Renal cortical epithelial cell (primary cell): ENCODE results near the gene ACAP3. TPM values are rescaled to one million over a fixed set of nuclear protein-coding genes. Genes with fewer than 3 reads are reported as not detected.
"Not testable (repeated sequence)": the region's sequence is repeated elsewhere in the genome, so short reads cannot be mapped to it uniquely, and the experiment has no call there.

ENCODE experiments used
- DNase-seq: peaks from one replicate; pipeline ENCODE4 v3.0.0-alpha.2; 2011; ENCODE audit warnings: low read depth
- total RNA-seq: library from RNA; depleted of rRNA; stranded (reverse); fragments of >200 nt; gene quantifications from 2 replicates; pipeline ENCODE4 v1.2.3, GENCODE V29; 2014

ACAP3 gene
- total RNA-seq, 1 donor from 2014 or later, result 34.6 TPM

DNA sequence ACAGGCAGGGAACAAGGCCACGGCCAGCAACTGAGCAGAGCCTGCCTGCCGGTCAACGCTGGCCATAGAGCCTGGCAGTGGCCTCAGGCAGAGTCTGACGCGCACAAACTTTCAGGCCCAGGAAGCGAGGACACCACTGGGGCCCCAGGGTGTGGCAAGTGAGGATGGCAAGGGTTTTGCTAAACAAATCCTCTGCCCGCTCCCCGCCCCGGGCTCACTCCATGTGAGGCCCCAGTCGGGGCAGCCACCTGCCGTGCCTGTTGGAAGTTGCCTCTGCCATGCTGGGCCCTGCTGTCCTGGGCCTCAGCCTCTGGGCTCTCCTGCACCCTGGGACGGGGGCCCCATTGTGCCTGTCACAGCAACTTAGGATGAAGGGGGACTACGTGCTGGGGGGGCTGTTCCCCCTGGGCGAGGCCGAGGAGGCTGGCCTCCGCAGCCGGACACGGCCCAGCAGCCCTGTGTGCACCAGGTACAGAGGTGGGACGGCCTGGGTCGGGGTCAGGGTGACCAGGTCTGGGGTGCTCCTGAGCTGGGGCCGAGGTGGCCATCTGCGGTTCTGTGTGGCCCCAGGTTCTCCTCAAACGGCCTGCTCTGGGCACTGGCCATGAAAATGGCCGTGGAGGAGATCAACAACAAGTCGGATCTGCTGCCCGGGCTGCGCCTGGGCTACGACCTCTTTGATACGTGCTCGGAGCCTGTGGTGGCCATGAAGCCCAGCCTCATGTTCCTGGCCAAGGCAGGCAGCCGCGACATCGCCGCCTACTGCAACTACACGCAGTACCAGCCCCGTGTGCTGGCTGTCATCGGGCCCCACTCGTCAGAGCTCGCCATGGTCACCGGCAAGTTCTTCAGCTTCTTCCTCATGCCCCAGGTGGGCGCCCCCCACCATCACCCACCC, 23.6 kb upstream of the ACAP3 start, which contains the start of gene TAS1R3:
TSS of gene TAS1R3 (plus strand) at position 213 of the 898 bp plus-strand sequence. CDS start at position 279, 66 bp downstream.
- DNase-seq, result no peak

DNA sequence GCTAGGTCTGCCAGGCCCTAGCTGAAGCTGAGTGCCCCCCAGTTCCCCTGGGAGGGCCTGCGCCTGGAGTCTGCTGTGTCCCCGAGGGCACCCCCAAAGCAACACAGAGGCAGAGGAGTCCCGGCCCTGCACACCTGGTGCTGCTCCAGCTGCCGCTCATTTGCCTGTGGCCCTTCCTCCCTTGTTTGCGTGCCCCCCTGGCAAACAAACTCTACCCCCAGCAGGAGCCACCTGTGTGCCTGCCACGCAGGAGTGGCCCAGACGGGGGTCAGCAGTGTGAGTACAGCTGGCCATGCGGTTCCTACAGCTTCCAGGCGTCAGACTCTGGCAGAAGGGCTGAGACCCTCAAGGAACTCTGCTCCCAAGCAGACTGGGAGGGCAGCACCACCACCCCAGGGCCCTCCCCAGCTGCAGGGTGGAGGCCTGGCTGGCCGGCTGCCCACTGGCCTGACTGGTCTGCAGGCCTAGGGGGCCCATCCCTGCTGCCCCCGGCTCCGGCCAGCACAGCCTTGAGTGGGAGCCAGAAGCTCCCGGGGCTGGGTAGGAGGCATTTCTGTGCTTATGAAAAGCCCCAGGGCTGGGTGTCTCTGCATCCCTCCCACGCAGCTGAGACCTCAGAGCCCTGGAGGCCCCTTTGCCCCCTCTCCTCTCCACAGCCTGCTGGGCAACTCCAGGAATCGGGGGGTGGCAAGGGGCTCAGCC, 22.8 kb upstream of the ACAP3 start:
- DNase-seq, result no peak

DNA sequence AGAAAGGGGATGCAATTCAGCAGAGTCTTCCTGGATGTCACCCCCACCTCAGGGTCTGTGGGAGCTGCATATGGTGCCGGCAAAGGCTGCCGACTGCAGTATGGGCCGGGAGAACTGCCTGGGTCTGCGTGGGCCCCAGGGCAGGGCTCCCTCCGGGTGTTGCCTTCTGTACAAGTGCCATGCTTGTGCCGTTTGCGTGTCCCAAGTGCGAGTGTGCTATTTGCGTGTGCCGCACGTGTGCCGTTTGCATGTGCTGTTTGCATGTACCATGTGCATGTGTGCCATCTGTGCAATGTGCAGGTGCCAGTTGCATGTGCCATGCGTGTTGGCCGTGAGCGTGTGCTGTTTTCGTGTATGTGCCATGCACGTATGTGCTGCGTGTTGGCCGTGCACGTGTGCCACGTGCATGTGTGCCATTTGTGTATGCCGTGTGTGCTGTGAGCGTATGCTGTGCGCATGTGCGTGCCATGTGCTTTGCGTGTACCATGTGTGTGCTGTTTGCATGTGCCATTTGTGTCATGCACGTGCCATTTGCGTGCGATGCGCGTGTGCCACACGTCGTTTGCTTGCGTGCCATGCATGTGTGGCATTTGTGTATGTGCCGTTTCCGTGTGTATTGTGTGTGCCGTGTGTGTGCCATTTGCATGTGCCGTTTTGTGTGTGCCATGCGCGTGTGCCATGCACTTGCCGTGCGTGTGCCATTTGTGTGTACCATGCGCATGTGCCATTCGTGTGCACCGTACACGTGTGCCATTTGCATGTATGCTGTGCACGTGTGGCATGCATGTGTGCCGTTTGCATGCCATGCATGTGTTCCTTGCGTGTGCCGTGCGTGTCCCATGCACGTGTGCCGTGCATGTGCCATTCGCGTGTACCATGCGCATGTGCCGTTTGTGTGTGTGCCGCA, 21.8 kb upstream of the ACAP3 start:
- no peak for DNase-seq

DNA sequence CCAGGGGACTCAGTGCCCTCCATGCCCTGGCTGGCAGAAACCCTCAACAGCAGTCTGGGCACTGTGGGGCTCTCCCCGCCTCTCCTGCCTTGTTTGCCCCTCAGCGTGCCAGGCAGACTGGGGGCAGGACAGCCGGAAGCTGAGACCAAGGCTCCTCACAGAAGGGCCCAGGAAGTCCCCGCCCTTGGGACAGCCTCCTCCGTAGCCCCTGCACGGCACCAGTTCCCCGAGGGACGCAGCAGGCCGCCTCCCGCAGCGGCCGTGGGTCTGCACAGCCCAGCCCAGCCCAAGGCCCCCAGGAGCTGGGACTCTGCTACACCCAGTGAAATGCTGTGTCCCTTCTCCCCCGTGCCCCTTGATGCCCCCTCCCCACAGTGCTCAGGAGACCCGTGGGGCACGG, 20.5 kb upstream of the ACAP3 start:
- DNase-seq, result no peak

DNA sequence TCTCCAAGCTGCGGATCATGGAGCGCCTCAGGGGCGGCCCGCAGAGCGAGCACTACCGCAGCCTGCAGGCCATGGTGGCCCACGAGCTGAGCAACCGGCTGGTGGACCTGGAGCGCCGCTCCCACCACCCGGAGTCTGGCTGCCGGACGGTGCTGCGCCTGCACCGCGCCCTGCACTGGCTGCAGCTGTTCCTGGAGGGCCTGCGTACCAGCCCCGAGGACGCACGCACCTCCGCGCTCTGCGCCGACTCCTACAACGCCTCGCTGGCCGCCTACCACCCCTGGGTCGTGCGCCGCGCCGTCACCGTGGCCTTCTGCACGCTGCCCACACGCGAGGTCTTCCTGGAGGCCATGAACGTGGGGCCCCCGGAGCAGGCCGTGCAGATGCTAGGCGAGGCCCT, 19.6 kb upstream of the ACAP3 start:
- DNase-seq, result no peak

GRCh38 chr1:1326075-1326605, 18.4 kb upstream of the ACAP3 start:
- no peak for DNase-seq

GRCh38 chr1:1325288-1326074, 17.8 kb upstream of the ACAP3 start:
- no peak for DNase-seq

DNA sequence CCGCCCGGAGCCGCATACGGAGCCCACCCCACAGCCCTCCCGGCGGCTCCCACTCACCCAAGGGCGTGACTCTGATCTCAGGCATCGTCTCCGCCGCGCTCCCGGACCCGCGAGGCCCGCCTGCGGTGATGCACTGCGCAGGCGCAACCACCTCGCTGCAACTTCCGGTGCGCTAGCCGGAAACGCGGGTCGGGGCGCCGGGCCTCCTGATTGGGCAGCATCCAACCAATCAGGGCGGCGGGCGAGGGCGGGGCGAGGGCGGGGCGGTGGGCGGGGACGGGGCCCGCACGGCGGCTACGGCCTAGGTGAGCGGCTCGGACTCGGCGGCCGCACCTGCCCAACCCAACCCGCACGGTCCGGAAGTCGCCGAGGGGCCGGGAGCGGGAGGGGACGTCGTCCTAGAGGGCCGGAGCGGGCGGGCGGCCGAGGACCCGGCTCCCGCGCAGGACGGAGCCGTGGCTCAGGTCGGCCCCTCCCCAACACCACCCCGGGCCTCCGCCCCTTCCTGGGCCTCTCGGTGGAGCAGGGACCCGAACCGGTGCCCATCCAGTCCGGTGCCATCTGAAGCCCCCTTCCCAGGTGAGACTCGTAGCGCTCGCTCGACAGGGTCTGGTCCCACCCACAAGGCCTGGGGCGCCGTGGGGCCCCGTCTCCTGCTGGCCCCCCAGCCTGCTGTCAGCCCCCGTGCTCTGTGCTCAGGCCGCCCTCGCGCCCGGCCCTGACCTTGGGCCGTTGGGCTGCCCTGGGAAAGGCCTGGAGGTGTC, 17.0 kb upstream of the ACAP3 start, which contains the start of the genes CPTP and INTS11:
TSS of gene CPTP (plus strand) at position 279 of the 764 bp plus-strand sequence. CDS start 2,109 bp downstream, outside the sequence.
TSS of gene INTS11 (minus strand) at position 137 of the 764 bp plus-strand sequence. CDS start at position 85, 52 bp downstream.
- peak; percentile 75 for DNase-seq

GRCh38 chr1:1324084-1324523, 16.4 kb upstream of the ACAP3 start:
- DNase-seq, result no peak

DNA sequence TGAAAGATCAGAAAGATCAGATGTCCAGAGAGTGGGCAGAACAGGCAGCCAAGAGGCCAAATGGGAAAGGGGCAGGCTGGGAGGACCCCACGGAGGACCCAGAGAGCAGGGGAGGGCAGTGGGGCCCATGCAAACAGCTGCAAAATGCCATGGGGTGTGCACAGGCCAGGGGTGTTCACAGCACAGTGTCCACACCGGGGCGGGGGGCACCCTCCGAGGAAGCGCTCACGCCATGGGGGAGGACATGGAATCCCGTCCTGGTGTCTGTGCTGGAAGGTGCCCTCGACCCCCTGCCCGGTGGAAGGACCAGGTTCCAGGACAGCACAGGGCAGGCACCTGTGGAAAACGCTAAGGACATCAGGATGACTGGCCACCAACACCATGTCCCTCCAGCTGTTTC, 15.2 kb upstream of the ACAP3 start:
- DNase-seq, result no peak

DNA sequence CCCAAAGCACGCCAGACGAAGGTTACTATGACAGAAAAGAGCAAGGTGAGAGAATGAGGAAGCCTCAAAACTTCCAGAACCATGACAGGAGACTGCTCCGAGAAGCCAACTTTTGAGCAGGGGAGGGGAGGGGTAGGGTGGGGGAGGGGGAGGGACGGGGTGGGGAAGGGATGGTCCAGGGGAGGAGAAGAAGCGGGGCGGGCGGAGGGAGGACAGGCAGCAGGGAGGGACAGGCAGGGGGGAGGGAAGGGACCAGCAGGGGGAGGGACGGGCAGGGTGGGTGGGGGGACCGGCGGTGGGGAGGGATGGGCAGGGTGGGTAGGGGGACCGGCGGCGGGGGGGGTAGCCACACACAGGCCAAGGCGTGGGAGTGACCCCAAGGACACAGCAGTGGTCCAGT, 14.7 kb upstream of the ACAP3 start:
- DNase-seq, result no peak

DNA sequence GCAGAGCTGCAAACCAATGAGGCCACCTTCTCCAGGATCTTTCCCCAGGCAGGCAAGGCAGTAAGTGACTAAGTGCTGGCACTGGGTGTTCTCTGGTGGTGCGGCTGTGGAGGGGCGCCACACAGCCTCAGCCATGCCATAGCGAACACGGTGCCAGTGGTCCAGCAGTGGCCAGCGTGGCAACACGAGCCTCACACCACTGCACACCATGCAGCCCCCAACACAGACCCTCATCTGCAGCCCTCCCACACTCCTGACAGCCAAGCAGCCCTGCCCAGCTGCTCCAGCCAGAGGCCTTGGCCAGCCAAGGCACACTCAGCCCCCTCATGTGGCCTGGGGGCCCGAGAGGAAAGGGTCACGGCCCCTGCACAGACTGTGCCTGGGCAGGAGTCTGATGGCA, 13.7 kb upstream of the ACAP3 start:
- DNase-seq, result no peak

GRCh38 chr1:1320666-1321448, 13.1 kb upstream of the ACAP3 start:
- DNase-seq, result no peak

DNA sequence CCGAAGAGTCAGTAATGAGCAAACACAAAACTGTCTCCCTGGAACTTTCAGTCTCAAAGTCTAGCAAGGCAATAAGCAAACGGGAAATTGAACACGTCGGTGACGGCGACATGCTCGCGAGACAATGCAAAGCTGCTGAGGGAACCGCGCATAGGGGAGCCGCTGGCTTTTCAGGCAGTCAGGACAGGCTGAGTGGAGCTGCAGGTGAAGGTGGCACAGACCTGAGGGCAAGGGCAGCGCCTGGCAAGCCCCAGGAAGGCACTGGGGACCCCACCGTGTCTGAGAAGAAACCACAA, 11.9 kb upstream of the ACAP3 start:
- DNase-seq, result no peak

DNA sequence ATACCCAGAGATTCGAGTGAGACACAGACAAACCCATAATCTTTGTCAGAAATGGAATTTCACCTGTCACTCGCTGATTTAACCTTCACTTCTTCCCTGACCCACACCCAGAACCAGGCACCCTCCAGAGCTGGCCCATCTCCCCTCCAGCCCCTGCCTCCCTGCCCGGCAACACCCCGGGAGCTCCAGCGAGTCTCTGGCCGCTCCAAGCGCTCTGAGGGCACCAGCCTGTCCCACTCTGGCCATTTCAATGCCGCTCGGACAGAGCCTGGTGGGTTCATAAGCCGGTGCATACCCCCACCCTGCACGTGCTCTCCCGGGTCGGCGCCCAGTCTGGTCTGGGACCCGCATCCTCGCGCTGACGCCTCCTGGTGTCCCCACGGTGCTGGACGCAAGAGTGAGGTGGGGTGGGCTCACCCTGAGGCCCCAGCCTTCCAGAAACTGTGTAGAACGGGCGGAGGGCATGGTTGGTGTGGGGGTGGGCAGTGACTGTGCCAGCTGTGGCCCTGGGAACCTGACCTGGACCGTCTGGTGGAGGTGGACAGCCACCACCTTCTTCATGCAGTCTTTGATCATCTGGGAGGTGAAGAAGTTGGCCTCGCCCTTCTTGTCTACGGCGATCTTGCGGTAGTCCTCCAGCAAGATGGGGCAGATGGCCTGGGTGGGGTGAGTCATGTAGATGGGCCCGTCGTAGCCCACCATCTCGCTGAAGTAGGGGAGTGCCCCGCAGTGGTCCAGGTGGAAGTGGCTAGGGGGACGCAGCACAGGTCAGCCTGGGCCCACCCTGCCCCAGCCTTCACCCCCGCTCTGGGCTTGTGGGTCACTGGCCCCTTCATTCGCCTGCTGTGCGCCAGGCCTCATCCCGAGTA, 11.3 kb upstream of the ACAP3 start:
- DNase-seq, result no peak

DNA sequence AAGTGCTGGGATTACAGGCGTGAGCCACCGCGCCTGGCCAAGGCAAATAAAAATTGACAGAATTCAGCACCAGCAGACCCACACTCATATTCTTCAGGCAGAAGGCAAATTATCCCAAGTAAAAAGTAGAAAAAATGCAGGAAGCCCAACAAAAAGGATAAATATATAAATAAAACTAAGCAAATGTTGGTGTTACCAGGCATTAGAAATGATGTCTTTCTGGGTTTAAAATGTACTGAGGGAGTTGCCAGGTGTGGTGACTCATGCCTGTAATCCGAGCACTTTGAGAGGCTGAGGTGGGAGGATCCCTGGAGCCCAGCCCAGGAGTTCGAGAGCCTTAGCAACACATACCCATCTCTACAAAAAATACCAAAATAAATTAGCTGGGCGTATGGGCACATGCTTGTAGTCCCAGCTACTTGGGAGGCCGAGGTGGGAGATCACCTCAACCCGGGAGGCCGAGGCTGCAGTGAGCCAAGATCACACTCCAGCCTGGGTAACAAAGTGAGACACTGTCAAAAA, 10.5 kb upstream of the ACAP3 start:
- peak; percentile 88 for DNase-seq

DNA sequence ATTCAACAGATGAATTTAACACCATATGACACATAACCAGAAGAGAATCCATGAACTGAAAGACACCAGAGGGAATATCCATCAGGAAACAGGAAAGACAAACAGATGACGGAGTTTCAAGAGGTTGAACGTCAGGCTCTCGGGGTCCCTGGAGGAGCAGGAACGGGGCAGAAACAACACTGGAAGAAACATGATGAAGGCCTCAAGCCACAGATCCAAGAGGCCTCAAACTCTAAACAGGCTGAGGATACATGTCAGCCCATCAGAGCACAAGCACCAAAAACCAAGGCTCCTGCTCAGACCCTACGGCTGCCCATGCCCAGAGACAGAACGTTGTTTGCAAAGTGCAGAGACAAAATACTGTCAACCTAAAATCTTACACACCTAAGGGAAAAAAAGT, 9.7 kb upstream of the ACAP3 start:
- DNase-seq, result no peak

GRCh38 chr1:1316199-1316598, 8.5 kb upstream of the ACAP3 start:
- not testable (repeated sequence) for DNase-seq
